Daoy (cell line): ENCODE results near the gene FAM131A. TPM values are rescaled to one million over a fixed set of nuclear protein-coding genes. Genes with fewer than 3 reads are reported as not detected.

ENCODE experiments used
- DNase-seq: peaks from one replicate; pipeline ENCODE4 v3.0.0-alpha.2; 2015; ENCODE audit warnings: low read depth
- total RNA-seq: library from RNA; depleted of rRNA; stranded (reverse); fragments of >200 nt; shearing (Covaris generic); gene quantifications from 2 replicates; pipeline ENCODE4 v1.2.3, GENCODE V29; 2014

The FAM131A gene
- total RNA-seq, 1 experiment from 2014 or later: 23.7 TPM

DNA sequence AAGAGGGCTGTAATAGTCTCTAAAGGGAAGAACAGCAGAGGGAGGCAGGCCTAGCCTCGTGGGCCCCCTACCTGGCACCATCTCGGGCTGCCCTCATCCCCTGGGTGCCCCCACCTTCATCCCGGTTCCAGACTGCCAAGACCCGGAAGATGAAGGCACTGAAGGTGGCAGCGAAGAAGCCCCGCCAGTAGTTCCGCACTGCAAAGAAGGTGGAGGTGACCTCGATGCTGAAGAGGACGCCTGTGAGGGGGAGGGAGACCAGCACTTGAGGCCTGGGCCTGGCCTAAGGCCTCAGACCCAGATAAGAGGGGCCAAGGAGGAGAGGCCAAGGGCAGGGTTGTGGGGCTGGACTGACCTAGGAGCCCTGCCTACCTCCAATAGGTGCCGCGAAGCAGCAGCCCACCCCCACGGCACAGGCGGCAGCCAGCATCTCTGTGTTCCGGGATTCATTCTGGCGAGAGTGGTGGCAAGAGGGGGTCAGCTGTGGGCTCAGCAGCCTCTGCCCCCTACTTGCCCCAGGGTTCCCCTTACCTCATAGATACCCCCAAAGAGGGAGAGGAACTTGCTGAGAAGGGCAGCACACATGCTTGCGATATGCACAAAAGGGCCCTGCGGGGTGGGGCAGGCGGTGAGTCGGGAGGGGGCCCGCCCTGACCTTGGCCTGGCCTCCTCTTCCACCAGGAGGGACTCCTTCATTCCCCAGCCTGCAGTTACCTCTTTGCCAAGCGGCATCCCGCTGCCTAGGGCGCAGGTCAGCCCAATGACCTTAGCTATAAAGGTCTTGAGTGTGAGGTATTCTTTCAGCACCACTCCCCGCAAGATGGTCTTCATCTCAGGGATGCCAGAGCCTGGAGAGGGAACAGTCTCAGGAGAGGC lies 20.1 kb downstream of the FAM131A start:
- DNase-seq: no peak

DNA sequence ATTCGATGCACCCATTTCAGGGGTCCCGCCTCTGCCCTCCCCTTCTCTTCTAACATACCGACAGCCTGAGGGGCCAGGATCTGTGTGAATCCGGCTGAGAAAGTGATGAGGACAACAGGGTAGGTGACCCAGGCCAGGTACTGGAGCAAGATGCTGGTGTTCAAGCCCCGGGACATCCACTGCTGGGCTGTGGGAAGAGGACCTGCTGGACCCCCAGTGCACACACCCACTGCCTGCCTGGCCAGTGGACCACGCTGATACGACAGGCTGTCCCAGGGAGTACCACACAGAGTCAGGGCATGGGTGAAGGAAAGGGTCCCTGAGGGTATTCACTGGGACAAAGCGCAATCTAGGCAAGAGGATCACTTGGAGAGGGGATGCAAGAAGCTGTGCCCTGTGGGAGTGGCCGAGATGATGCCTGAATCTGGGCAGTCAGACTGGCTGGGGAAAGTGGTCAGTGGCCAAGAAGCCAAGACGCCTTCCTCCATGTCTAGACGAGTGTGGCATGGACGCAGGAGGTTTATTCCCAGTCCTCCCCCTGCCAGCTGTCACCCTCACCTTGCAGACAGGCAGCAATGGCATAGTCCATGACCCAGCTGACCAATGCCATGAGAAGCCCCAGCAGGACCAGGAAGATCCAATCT lies 20.8 kb downstream of the FAM131A start:
- DNase-seq: no peak

DNA sequence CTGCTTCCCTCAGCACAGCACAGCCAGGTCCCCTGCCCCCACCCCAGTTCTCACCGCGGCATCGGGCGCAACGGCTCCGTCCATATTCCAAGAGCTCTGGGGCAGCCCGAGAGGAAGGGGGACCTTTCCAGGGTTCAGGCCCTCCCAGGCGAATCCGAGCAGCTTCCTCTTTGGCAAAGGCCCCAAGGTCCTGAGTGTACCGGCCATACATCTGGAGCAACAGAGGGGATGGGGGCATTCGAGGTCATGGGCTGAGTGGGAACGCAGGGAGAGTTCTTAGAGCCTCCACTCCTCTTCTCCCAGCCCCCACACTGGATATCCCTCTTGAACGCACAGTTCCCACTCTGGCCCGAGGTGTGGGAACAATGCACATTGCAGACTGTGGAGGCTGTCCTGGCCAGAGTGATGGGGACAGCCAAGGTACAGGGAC lies 21.5 kb downstream of the FAM131A start:
- DNase-seq: no peak

DNA sequence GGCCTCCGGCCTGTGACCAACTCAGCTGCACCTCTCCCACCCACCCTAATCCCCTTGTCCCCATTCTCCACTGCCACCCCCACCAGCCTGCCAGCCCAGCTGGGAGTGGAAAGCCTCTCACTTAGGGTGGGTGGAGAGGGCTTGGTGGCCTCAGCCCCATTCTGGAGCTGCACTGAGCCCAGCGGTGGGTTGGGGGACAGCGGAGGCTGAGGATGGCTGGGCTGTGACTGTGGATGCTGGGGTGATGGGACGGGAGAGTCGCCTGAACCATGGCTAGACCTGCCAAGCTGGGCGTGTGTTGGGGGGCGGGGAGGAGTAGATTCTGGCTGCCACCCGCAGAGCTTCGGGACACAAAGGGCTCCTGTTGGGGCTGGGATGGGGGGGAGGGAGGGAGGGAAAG lies 22.2 kb downstream of the FAM131A start:
- no peak for DNase-seq

DNA sequence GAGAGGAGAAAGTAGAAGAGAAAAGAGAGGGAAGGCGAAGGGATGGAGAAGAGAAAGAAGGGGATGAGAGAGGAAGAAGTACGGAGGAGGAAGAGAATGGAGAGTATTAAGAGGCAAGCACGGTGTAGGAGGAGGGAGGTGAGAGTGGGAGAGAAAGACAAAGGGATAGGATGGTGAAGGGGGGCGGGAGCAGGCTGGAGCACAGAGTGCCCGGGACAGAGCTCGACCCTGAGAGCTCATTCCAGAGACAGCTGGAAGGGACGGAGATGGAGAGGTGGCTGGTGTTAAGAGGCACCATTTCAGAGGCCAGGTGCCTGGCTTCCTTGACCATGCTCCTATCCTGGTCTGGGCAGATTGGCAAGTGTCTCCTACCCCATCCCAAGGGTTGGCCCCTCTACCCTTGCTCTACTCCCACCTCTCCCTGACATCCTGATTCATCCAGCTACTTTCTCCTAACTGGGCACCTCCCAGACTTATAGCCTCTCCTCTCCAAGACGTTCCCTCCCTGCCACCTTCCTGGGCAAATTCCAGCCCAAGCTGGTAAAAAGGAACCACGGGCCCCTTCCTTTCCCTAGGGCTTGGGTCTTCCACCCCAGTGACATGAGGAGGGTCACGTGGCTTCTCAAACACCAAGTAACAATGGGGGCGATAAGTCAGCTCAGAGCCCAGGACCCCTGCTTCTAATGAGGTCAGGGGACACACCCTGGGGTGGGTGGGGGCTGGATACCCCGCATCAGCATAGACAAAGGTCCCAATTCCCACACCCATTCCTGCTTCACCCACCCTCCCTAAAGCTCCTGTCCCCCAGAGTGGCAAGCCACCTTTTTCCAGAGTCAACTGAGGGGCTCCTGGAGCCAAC lies 22.9 kb downstream of the FAM131A start:
- DNase-seq: no peak

DNA sequence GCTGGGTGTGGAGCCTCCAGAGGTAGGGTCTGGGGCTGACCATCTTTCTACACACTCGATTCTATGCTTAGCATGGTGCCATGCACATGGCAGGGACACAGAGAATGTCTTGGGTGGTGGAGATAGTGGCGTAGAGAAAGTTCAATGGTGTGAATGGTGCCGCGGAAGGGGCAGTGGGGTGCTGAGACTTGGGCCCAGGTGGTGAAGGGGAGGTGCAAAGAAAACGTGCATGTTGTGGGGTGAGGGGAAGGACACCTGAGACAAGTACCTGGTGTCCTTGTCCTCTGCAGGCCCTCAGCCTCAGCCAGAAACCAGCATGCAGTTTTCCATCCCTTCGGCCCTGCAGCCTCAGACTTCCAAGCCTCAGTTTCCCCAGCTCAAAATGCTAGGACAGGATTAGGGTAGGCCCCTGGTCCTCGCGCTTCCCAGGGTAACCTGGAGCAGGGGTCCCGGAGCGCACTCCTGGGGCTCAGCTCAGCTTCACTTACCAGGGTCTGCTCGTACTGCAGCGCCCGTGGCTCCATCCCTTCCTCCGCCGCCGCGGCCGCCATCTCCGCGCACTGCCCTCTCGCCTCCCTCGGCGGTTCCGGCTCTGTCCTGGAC lies 23.6 kb downstream of the FAM131A start:
- no peak for DNase-seq

DNA sequence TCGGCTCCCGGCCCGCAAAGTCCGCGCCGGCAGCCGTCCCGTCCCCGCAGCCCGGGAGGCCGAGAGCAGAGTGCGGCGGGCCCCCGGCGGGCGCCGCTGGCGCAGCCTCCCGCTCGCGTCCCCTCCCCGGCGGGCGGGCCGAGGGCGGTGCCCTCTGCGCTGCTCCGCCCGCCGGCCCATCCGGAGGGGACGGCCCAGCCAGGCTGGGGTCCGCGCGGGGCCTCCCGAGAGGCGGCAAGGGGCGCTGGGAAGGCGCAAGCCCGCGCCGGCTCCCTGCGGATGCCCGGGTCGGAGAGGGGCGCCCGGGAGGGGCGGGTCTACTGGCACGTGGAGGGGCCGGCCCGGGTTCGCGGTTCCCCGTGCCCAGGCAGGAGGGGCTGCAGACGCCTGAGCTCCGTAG lies 24.1 kb downstream of the FAM131A start, which contains the start of the genes CLCN2 and POLR2H:
CLCN2 (minus strand) TSS at position 74 of the 400 bp plus-strand sequence. CDS start 126 bp downstream, outside the sequence.
POLR2H (plus strand) TSS at position 179 of the 400 bp plus-strand sequence. CDS start 1,783 bp downstream, outside the sequence.
- peak; percentile 76 for DNase-seq

DNA sequence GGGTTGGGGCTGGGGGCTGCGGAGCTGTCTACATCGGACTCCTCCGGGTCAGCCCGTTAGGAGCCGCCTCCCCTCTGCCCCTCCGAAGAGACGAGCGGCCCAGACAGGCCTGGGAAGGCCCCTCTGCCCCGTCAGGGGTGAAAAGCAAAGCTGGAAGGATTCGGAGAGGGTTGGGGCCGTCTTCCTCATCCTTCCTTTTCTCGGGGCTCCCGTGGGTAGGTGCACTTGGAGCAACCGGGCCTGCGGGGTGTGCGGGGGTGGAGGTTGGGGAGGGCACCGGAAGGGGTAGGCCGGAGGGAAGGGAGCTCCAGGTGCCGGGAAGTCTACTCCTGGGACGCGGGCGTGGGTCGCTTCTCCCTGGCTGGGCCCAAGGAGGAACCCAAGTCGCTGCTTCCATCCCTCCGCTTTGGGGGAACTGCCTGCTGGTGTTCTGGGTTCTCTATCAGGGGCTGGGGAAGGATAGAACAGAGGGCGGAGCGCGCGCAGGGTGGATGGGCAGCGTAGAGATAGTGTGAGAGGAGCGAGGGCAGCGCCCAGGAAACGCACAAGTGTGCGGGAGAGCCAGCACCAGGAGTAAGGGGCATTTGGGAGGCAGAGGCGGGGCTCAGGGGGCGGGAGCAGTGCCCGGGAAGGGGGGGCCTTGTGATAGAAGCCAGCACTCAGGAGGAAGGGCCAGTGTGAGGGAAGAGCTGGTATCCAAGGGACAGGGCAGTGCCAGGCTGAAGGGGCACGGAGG lies 24.7 kb downstream of the FAM131A start:
- peak; percentile 79 for DNase-seq

DNA sequence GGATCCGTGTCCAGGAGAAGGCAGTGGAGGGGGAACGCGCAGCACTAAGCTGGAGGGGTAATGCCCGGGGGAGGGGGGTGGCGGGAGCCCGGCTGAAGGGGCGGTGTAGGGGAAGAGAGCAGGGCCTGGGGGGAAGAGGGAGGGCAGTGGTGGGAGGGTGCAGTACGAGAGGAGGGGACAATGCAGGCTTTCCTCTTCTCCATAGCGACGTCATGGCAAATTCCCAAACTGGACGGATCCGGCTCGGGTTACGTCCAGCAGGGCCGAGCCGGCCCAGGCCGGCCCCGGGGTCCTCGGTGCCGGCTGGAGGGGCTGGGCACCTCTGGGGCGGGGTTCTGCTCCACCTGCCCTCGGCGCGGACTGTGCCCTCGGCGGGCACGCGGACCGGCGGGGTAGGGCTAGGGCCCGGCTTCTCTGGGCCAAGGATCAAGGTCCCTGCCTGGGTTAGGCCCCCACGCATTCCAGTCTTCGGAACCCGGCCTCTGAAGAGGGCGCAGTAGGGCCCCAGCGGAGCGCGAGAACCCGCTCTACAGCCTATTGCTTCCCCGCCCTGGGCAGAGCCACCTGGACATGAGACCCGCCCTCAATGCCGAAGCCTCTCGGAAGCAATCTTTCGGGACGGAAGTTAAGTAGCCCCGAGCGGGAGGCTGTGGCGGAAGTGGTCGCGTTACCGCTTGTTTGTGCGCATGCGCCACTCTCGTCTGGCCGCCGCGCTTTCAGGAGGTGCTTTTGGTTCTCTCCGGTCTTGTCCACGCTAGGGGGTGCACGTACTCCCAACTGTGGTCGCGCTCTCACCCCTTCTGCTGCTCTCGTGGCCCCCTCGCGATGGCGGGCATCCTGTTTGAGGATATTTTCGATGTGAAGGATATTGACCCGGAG lies 25.5 kb downstream of the FAM131A start:
- DNase-seq: peak; percentile 99

DNA sequence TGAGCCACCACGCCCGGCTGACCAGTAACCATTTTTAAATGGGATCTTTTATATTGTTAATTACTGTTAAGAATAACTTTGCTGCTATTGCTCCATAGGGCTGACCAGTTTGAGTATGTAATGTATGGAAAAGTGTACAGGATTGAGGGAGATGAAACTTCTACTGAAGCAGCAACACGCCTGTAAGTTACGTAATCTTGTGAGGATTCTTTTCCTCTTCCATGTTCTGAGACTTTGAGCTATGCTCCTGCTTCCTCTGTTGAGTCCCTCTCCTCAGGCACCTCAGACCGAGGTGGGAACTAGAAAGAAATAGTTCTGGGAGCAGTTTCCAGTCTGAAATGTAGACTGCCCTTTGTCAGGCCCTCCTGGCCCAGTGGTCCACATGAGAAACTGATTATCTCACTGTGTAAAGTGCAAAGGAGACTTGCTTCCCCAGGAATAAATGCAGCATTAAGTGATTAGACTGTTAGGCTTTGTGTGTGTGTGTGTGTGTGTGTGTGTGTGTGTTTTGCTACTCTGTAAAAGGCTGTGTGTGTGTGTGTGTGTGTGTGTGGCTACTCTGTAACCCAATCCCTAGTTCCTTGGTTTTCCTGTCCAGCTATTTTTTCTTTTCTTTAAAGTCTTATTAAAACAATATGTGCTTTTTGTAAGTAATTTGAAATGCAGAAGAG lies 29.4 kb downstream of the FAM131A start:
- DNase-seq: no peak

DNA sequence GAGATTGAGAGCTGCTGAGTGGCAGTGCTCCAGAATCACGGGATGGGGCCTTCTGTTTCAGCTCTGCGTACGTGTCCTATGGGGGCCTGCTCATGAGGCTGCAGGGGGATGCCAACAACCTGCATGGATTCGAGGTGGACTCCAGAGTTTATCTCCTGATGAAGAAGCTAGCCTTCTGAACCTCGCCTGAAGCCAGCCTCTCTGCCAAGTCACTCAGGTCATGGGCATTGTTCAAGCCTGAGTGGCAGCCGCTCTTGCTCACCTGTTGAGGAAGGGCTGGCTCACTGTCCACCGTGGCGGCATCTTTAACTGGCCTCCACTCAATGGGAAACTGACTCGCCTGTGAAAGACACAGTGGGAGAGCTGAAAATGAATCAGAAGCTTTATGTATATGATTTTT lies 30.7 kb downstream of the FAM131A start:
- DNase-seq: no peak

DNA sequence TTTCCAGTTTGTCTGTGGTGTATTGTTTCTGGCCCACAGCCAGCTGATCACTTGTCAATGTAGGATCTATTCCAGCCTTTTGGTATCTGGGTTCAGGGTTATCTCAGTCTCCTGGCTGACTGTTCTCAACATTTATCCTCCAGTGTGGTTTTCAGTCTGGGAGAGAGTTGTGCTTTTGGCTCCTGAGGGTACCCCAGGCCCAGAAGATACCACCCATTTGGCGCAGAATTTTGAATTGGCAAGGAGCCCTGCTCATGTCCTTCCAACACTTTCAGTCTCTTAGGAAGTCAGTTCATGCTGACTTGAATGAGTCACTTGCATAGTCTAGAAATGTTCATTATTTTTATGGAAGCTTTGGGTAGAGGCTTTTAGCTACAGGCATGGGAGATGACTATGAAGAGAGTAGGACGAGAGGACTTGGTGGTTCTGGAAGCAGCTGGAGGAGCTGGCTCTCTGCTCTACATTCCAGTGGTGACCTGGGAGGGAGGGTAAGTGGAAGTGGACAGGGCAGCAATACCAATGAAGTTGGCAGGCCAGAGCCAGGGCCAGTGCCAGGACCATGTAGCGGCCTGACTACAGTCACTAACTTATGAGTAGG lies 31.3 kb downstream of the FAM131A start:
- no peak for DNase-seq

DNA sequence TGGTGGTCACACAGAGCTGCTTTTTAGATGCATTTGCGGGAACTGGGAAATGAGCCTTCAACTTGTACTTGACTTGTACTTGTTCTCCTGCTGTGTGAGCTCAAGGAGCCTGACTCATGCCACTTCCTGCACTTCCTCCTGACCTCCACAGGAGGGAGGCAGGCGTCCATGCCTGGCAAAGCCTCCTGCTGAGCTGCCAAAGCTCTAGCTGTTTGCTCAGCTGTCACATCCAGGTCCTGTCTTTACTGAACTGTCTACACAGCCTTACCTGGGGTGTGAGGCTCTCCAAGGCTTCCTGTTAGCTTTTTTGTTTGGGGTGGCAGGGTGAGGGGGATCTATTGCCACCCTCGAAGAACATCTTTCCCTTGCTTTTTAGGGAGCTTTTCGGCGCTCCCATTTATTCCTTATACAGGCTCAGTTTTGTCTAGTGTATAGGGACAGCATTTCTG lies 34.2 kb downstream of the FAM131A start:
- DNase-seq: peak; percentile 91

DNA sequence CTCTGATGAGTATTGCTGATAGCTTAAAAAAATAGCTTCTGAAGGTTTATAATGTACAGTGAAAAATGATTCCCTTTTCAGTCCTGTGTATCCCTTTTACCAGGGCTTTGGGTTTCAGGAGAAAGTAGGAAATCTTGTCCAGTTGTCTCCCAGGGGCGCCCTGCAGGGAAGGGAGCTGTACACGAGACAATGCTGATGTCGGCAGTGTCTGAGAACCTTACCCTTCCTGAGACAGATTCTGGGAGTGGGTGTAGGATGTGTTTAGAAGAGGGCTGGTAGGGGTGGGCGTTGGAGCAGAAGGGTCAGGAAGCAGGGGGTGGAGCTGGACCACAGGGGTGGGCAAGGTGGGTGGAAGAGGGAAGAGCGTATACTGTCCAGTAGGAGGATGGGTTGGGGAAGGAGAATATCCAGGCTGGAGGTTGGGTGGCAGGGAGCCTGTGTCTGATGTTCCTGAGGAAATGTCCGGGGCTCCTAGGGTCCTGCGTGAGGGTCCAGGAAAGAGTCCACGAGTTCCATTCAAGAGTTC lies 35.0 kb downstream of the FAM131A start:
- DNase-seq: no peak

DNA sequence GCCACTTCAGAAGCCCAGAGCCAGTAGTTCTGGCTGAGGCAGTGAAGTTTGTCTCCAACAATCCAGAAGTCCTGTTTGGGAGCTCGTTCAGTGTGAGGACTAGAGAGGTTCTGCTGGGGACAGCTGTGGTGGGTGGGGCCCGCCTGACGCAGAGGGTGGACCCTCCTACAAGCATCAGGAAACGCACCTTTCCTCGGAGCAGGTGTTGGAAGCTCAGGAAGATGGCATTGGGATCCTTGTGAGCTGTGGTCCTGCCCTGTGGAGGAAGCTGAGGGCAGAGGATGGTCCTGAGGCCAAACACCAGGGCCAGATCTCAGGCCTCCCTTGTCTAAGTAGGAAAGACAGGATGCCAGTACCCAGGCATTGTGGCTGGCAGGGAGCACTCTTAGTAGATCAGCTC lies 35.5 kb downstream of the FAM131A start:
- no peak for DNase-seq

DNA sequence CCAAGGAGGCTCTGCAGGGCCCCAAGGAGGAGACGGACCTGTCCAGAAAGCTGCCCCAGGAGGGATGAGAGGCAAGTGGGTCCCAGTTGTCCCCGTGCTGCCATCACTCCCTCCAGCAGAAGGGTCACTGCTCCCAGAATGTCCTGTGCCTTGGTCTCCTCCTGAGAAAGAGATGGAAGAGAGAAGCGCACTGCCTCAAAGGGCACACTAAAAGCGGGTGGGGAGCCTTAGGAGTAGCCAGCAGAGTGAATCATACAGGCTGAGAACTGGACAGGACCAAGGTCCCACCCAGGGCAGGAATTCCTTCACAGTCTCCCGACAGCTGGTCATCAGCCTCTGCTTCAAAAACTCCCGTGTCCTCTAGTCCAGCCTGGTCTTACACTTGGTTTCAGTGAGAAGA lies 36.0 kb downstream of the FAM131A start:
- DNase-seq: no peak

DNA sequence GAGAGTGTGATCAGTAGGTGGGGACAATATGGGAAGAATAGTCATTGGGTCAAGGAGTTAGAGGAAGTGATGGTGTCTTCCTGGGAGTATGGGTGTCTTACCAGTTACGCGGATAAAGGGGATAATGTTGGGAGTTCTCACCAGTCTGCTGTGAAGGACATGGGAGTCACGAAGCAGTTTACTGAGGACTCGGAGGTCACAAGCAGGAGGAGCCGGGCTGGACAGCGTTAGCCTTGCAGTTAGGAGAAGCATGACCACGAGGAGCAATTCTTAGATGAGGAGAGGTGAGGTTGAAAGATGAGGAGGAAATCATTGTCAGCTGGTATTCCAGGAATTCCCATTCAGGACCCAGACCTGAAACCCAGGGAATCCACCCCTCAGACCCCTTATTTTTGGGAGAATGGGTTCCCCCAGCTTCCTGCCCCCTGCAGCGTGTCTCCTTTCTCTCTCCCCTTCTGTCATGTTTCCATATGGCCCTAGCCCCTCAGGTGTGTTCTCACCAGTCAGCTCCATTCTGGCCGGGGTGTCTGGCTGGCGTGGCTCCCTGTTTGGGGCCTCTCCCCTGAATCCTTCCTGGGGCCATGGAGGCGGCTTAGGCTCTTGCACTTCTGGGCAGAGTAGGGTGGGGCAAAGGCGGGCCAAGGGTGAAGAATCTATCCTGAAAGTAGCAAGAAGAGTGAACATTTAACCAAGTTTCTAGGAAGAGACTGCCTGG lies 38.5 kb downstream of the FAM131A start:
- no peak for DNase-seq

DNA sequence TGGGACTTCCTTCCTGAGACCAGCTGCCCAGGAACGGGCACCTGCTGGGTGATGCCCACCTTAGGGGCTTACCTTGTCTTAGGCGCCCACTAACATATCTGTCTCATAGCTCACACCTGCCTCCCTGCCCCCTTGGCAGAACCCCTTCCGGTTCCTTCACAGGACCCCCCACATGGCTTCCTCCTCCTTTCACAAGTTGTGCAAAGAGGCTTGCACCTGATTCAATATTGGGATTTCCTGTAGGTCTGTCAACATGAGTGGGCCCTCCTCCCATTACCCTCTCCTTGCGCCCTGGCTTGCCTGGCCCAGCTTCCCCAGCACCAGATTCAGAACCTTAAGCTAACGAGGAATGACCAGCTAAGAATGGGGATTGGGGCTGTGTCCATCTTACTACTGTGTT lies 40.0 kb downstream of the FAM131A start:
- DNase-seq: no peak
